ENCODE measurements around the gene LDLRAP1.

- no peak for TF ChIP-seq CTCF (IDR thresholded peaks at IDR 0.05)
- TF ChIP-seq POLR2A (IDR thresholded peaks at IDR 0.05), result no peak
Measured at GRCh38 chr1:25571522-25571970, 28.1 kb downstream of the LDLRAP1 start.
